H1 (cell line): ENCODE results near the gene STXBP6. TPM values are rescaled to one million over a fixed set of nuclear protein-coding genes. Genes with fewer than 3 reads are reported as not detected.
A peak's percentile ranks its signal among the peaks of the same experiment; 100 is the strongest.

Source experiments
- CTCF ChIA-PET: fragments of 300-600 bp; sonication (Branson Sonifier 250); formaldehyde crosslinking; loops from one replicate; lab custom pipeline; 2021; ENCODE audit not compliant: partially characterized antibody; lab: Charles Lee
- POLR2A ChIA-PET: fragments of 300-600 bp; sonication (Branson Sonifier 250); formaldehyde crosslinking; loops from one replicate; lab custom pipeline; 2021; ENCODE audit warnings: inconsistent platforms; ENCODE audit not compliant: partially characterized antibody; lab: Charles Lee
- DNase-seq, 2 experiments: peaks; one replicate each; pipeline versions ENCODE4 v3.0.0 to v3.0.0-alpha.2; 2010 to 2022; ENCODE audit warnings: low spot score in 2 of 2, low read depth in 1 of 2, mixed read lengths in 1 of 2
- FAIRE-seq: peaks from 2 replicates; lab custom pipeline; 2011; peaks lifted over from hg19 to GRCh38; lab: Jason Lieb, UNC
- H2AFZ ChIP-seq: 2 replicates; pipeline ENCODE4 v1.8.1; 2012; ENCODE audit warnings: low read length, inconsistent platforms
- H2AK5ac ChIP-seq: 2 replicates; pipeline ENCODE4 v1.6.1; 2013; ENCODE audit warnings: low read depth, low read length
- H2BK120ac ChIP-seq: replicated peaks from 2 replicates; pipeline ENCODE3; 2013; ENCODE audit warnings: low read depth, low read length, inconsistent platforms
- H2BK12ac ChIP-seq: 2 replicates; pipeline ENCODE4 v1.6.1; 2013; ENCODE audit warnings: low read depth, low read length
- H2BK15ac ChIP-seq: 2 replicates; pipeline ENCODE4 v1.6.1; 2013; ENCODE audit warnings: low read length
- H2BK20ac ChIP-seq: 2 replicates; pipeline ENCODE4 v1.6.1; 2013; ENCODE audit warnings: low read length
- H2BK5ac ChIP-seq: 2 replicates; pipeline ENCODE4 v1.6.1; 2013; ENCODE audit warnings: low read depth, low read length
- H3K14ac ChIP-seq: 2 replicates; pipeline ENCODE4 v1.6.1; 2013; ENCODE audit warnings: inconsistent platforms; ENCODE audit not compliant: insufficient read length
- H3K18ac ChIP-seq: 2 replicates; pipeline ENCODE4 v1.6.1; 2013; ENCODE audit warnings: low read length; ENCODE audit errors: extremely low read depth
- H3K23ac ChIP-seq: 2 replicates; pipeline ENCODE4 v1.6.1; 2013; ENCODE audit warnings: inconsistent platforms; ENCODE audit not compliant: insufficient read length
- H3K23me2 ChIP-seq: 2 replicates; pipeline ENCODE4 v1.6.1; 2013; ENCODE audit warnings: low read depth, low read length
- H3K27ac ChIP-seq: 2 replicates; pipeline ENCODE4 v1.6.1; 2011; ENCODE audit warnings: low read depth, low read length, inconsistent platforms
- H3K27me3 ChIP-seq, 4 experiments: replicated peaks in 1 of 4; 1 replicate in 1 of 4; 2 replicates in 3 of 4; pipeline versions ENCODE4 v1.6.1 to v1.8.1; 2011 to 2013; ENCODE audit warnings: low read length in 3 of 4, mild to moderate bottlenecking in 3 of 4, inconsistent platforms in 2 of 4, mixed read lengths in 2 of 4, moderate library complexity in 1 of 4; ENCODE audit not compliant: control insufficient read depth in 3 of 4, insufficient read depth in 3 of 4; ENCODE audit errors: extremely low read depth in 1 of 4
- H3K36me3 ChIP-seq, 4 experiments: 2 replicates each; pipeline versions ENCODE4 v1.6.1 to v1.8.1; 2011 to 2013; ENCODE audit warnings: mild to moderate bottlenecking in 4 of 4, low read length in 3 of 4, moderate library complexity in 2 of 4, control low read depth in 1 of 4, inconsistent platforms in 1 of 4; ENCODE audit not compliant: insufficient read depth in 4 of 4, control insufficient read depth in 2 of 4
- H3K4ac ChIP-seq: replicated peaks from 2 replicates; pipeline ENCODE3; 2013; ENCODE audit warnings: low read length, low read depth, mixed read lengths, inconsistent platforms; ENCODE audit not compliant: insufficient read length
- H3K4me1 ChIP-seq, 4 experiments: replicated peaks in 1 of 4; 1 replicate in 1 of 4; 2 replicates in 3 of 4; pipeline versions ENCODE4 v1.6.1 to v1.8.1; 2011 to 2013; ENCODE audit warnings: low read length in 3 of 4, inconsistent platforms in 2 of 4, mixed read lengths in 1 of 4; ENCODE audit not compliant: insufficient read depth in 4 of 4, control insufficient read depth in 3 of 4
- H3K4me2 ChIP-seq, 2 experiments: 2 replicates each; pipeline versions ENCODE4 v1.6.1 to v1.8.1; 2011 to 2013; ENCODE audit warnings: low read depth in 2 of 2, low read length in 2 of 2, control low read depth in 1 of 2, inconsistent platforms in 1 of 2, mild to moderate bottlenecking in 1 of 2; ENCODE audit not compliant: insufficient read depth in 1 of 2
- H3K4me3 ChIP-seq, 4 experiments: fragments of 200-600, 300-600 bp in 1 of 4; sonication (generic), shearing (Covaris generic), sonication (Bioruptor Twin) in 1 of 4; 2 replicates each; pipeline versions ENCODE4 v1.5.1 to v1.8.1; 2011 to 2016; ENCODE audit warnings: low read length in 4 of 4, low read depth in 3 of 4, control low read depth in 2 of 4, inconsistent platforms in 2 of 4, mild to moderate bottlenecking in 2 of 4, mixed read lengths in 1 of 4, moderate library complexity in 1 of 4; ENCODE audit not compliant: insufficient read depth in 2 of 4; ENCODE audit errors: extremely low read depth in 1 of 4
- H3K56ac ChIP-seq: replicated peaks from 2 replicates; pipeline ENCODE3; 2013; ENCODE audit warnings: low read depth, mild to moderate bottlenecking, mixed read lengths, low read length, inconsistent platforms; ENCODE audit not compliant: insufficient read length
- H3K79me1 ChIP-seq: 2 replicates; pipeline ENCODE4 v1.6.1; 2013; ENCODE audit warnings: low read depth, low read length, control low read depth
- H3K79me2 ChIP-seq, 2 experiments: 2 replicates each; pipeline versions ENCODE4 v1.6.1 to v1.8.1; 2012 to 2013; ENCODE audit warnings: low read length in 2 of 2, mild to moderate bottlenecking in 2 of 2, inconsistent platforms in 1 of 2; ENCODE audit not compliant: insufficient read depth in 2 of 2, control insufficient read depth in 1 of 2
- H3K9ac ChIP-seq, 4 experiments: replicated peaks in 1 of 4; 1 replicate in 1 of 4; 2 replicates in 3 of 4; pipeline versions ENCODE4 v1.6.1 to v1.8.1; 2011 to 2013; ENCODE audit warnings: low read depth in 3 of 4, low read length in 3 of 4, control low read depth in 2 of 4, mild to moderate bottlenecking in 2 of 4, moderate library complexity in 2 of 4, inconsistent platforms in 1 of 4; ENCODE audit errors: extremely low read depth in 1 of 4
- H3K9me3 ChIP-seq, 2 experiments: 2 replicates each; pipeline versions ENCODE4 v1.6.1 to v1.8.1; 2012 to 2013; ENCODE audit warnings: mild to moderate bottlenecking in 2 of 2, moderate library complexity in 2 of 2, control low read depth in 1 of 2, inconsistent platforms in 1 of 2, low read depth in 1 of 2, low read length in 1 of 2, mixed read lengths in 1 of 2; ENCODE audit not compliant: insufficient read depth in 2 of 2
- H4K20me1 ChIP-seq, 2 experiments: replicated peaks in 1 of 2; 2 replicates each; pipeline versions ENCODE3 to v1.8.1; 2011 to 2013; ENCODE audit warnings: inconsistent platforms in 2 of 2, low read length in 2 of 2, mild to moderate bottlenecking in 1 of 2; ENCODE audit not compliant: insufficient read depth in 2 of 2, control insufficient read depth in 1 of 2
- H4K5ac ChIP-seq: 2 replicates; pipeline ENCODE4 v1.6.1; 2013; ENCODE audit warnings: low read length, low read depth, mixed read lengths, inconsistent platforms; ENCODE audit not compliant: insufficient read length
- H4K8ac ChIP-seq: 2 replicates; pipeline ENCODE4 v1.8.0; 2013; ENCODE audit warnings: mild to moderate bottlenecking, moderate library complexity, low read length, inconsistent platforms; ENCODE audit not compliant: insufficient read depth; ENCODE audit errors: extremely low read depth
- H4K91ac ChIP-seq: replicated peaks from 2 replicates; pipeline ENCODE3; 2013; ENCODE audit warnings: low read length, mixed read lengths, inconsistent platforms; ENCODE audit not compliant: insufficient read length
- ASH2L ChIP-seq: fragments of 200-600, 300-600 bp; sonication (generic); IDR thresholded peaks from one replicate; pipeline ENCODE4 v1.7.1; 2017; ENCODE audit warnings: low read length
- ATF3 ChIP-seq: IDR thresholded peaks from 2 replicates; pipeline ENCODE4 v1.6.1; 2011; ENCODE audit warnings: low read depth, mild to moderate bottlenecking, low read length; ENCODE audit not compliant: insufficient read depth
- GTF2F1 ChIP-seq: IDR thresholded peaks from 2 replicates; pipeline ENCODE4 v1.6.1; 2012; ENCODE audit warnings: low read depth, low read length, improper control_type of control experiment, borderline replicate concordance
- POU5F1 ChIP-seq: IDR thresholded peaks from 2 replicates; pipeline ENCODE4 v1.6.1; 2011; ENCODE audit warnings: low read depth, mild to moderate bottlenecking, low read length, moderate library complexity
- RAD21 ChIP-seq, 2 experiments: IDR thresholded peaks in 1 of 2; conservative IDR thresholded peaks in 1 of 2; 2 replicates each; pipeline ENCODE4 v1.6.1; 2011; ENCODE audit warnings: low read depth in 2 of 2, low read length in 2 of 2, improper control_type of control experiment in 1 of 2, inconsistent platforms in 1 of 2, mild to moderate bottlenecking in 1 of 2, moderate library complexity in 1 of 2
- RNF2 ChIP-seq: fragments of 200-900, 300-1000 bp; sonication (generic); IDR thresholded peaks from 2 replicates; pipeline ENCODE4 v1.7.1; 2016; ENCODE audit warnings: borderline replicate concordance, low read depth, mild to moderate bottlenecking, antibody characterized with exemption, low read length; ENCODE audit not compliant: poor library complexity, severe bottlenecking; ENCODE audit errors: missing control alignments
- SIN3A ChIP-seq, 2 experiments: IDR thresholded peaks in 1 of 2; conservative IDR thresholded peaks in 1 of 2; 2 replicates each; pipeline ENCODE4 v1.6.1; 2011 to 2012; ENCODE audit warnings: low read length in 2 of 2, improper control_type of control experiment in 1 of 2, low read depth in 1 of 2, mild to moderate bottlenecking in 1 of 2
- WGBS, 2 experiments: shearing (Covaris generic) in 1 of 2; methylation state at CpG; one replicate each; pipeline versions ENCODE4 v1.1.6 to v1.1.7; 2013 to 2015; ENCODE audit warnings: low lambda C conversion rate in 2 of 2, mixed read lengths in 2 of 2, inconsistent platforms in 1 of 2, low coverage in 1 of 2, missing lambda C conversion rate in 1 of 2; ENCODE audit not compliant: insufficient replicate concordance in 2 of 2, insufficient coverage in 1 of 2, insufficient read length in 1 of 2; ENCODE audit errors: extremely low coverage in 1 of 2, missing lambda C conversion rate in 1 of 2; 5-methylcytosine and 5-hydroxymethylcytosine counted together
- polyA plus RNA-seq, 7 experiments: library from polyadenylated mRNA; depleted of rRNA in 3 of 7; stranded (reverse) in 5 of 7; unstranded in 2 of 7; fragments of >200 nt in 5 of 7; fragments of 200-250 nt in 2 of 7; gene quantifications; 1 replicate in 5 of 7; 2 replicates in 1 of 7; 4 replicates in 1 of 7; pipeline versions ENCODE4 v1.2.1 to v1.2.3, GENCODE V29; 2011 to 2013; ENCODE audit warnings: missing spikeins in 2 of 7, mixed read lengths in 2 of 7
- total RNA-seq: library from RNA; stranded (reverse); fragmentation: NEBNext Ultra II Directional; extraction: Animal tissue kit (Norgen Biotek cat#: 25700); gene quantifications from 2 replicates; pipeline ENCODE4 v1.2.1, GENCODE V29; 2021

The STXBP6 gene
- total and polyA plus RNA-seq, 2 of the 8 experiments (the other 6 are each of a cell fraction or from before 2014, with no cell fraction given) = 9.4 to 18.1 TPM

- no peak overlapping the region for H4K91ac ChIP-seq
- no peak for TF ChIP-seq POU5F1
- no peak for TF ChIP-seq ASH2L
- no peak for TF ChIP-seq RAD21 (IDR thresholded peaks at IDR 0.05 in 1 of 2, conservative IDR thresholded peaks at IDR 0.05 in 1 of 2; ENCODE audit: low read depth in 2 of 2, low read length in 2 of 2)
- no peak for TF ChIP-seq RNF2
- TF ChIP-seq ATF3 = no peak
- TF ChIP-seq SIN3A (conservative IDR thresholded peaks at IDR 0.05 in 1 of 2, IDR thresholded peaks at IDR 0.05 in 1 of 2; ENCODE audit: low read depth in 1 of 2, low read length in 2 of 2) = no peak
- no peak for TF ChIP-seq GTF2F1
- TF ChIP-seq, all 59 proteins: peak for 0
- 90% methylated on average over 14 of the region's 15 CpGs; no CpG with 5 or more reads in 1 of the 2 experiments for WGBS, 2 experiments
- H4K5ac ChIP-seq = no peak overlapping the region
- DNase-seq (no peak), FAIRE-seq (no peak)
- H2AFZ ChIP-seq = no peak overlapping the region
- no peak overlapping the region for H3K27ac ChIP-seq
- no peak overlapping the region for H3K4me2 ChIP-seq
- H2BK15ac ChIP-seq = 0 out of 2 replicates have a peak overlapping the region, but pooled peaks have one; percentile 8
- no peaks in the 10 kb centered on the region for H4K20me1 ChIP-seq
- no peaks in the 10 kb centered on the region for H3K79me2 ChIP-seq
- no peak overlapping the region for H2BK120ac ChIP-seq
- H3K23ac ChIP-seq = no peak overlapping the region
- H2BK12ac ChIP-seq = no peak overlapping the region
- no peaks in the 10 kb centered on the region; a peak in 1 of 8 replicates for H3K36me3 ChIP-seq
- H4K8ac ChIP-seq = no peak overlapping the region
- no peak overlapping the region for H3K4ac ChIP-seq
- no peak overlapping the region for H2BK5ac ChIP-seq
- H3K18ac ChIP-seq = no peak overlapping the region
- no peaks in the 10 kb centered on the region for H3K27me3 ChIP-seq
- no peak overlapping the region for H2BK20ac ChIP-seq
- no peaks in the 10 kb centered on the region for H3K4me1 ChIP-seq
- CTCF ChIA-PET = interaction anchor here (0.6 to 3.3 kb wide), 11 partner anchors 10 to 880 kb away, joined by 3 to 18 read pairs (median 5); no protein-coding TSS in a partner anchor
- no peak overlapping the region for H3K4me3 ChIP-seq
- H3K14ac ChIP-seq = no peak overlapping the region
- no peak overlapping the region for H2AK5ac ChIP-seq
- no peaks in the 10 kb centered on the region for H3K23me2 ChIP-seq
- no peak overlapping the region for H3K56ac ChIP-seq
- H3K79me1 ChIP-seq = no peaks in the 10 kb centered on the region; the same call in 1 of the 2 replicates
- no peaks in the 10 kb centered on the region for H3K9me3 ChIP-seq
- H3K9ac ChIP-seq = no peak overlapping the region
- POLR2A ChIA-PET = no interaction called here
Observed at GRCh38 chr14:24818058-24818822, 231.7 kb downstream of the STXBP6 start.
